ENCODE measurements around the gene RAPGEF2.

- TF ChIP-seq, protein P1, sequence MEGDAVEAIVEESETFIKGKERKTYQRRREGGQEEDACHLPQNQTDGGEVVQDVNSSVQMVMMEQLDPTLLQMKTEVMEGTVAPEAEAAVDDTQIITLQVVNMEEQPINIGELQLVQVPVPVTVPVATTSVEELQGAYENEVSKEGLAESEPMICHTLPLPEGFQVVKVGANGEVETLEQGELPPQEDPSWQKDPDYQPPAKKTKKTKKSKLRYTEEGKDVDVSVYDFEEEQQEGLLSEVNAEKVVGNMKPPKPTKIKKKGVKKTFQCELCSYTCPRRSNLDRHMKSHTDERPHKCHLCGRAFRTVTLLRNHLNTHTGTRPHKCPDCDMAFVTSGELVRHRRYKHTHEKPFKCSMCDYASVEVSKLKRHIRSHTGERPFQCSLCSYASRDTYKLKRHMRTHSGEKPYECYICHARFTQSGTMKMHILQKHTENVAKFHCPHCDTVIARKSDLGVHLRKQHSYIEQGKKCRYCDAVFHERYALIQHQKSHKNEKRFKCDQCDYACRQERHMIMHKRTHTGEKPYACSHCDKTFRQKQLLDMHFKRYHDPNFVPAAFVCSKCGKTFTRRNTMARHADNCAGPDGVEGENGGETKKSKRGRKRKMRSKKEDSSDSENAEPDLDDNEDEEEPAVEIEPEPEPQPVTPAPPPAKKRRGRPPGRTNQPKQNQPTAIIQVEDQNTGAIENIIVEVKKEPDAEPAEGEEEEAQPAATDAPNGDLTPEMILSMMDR (IDR thresholded peaks at IDR 0.05; ENCODE audit: insufficient read depth, low read length, poor library complexity, severe bottlenecking): no peak
- no peak for TF ChIP-seq EZH2phosphoT487 (conservative IDR thresholded peaks at IDR 0.05; ENCODE audit: low read length)
These were observed 250.7 kb downstream of the RAPGEF2 start for GRCh38 chr4:159353422-159354116.
